SK-N-SH treated with all-trans-retinoic acid at 6 μM for 48 hours (cell line): ENCODE data around the gene SQOR.

ENCODE experiments used
- ATAC-seq: fragments of 200-7000 bp; cut with Tn5 transposase; 3 replicates; pipeline ENCODE4 v1.9.1; 2020; ENCODE audit warnings: mild to moderate bottlenecking, moderate library complexity
- ARNTL ChIP-seq: fragments of 450-650 bp; formaldehyde crosslinking; IDR thresholded peaks from 2 replicates; pipeline ENCODE4 v1.5.0; 2020; ENCODE audit warnings: low read depth, mild to moderate bottlenecking, moderate library complexity, borderline replicate concordance
- BACH2 ChIP-seq: fragments of 250-450 bp; sonication (Bioruptor Pico); IDR thresholded peaks from 2 replicates; pipeline ENCODE4 v1.9.0; 2021; ENCODE audit warnings: mild to moderate bottlenecking, borderline replicate concordance
- CSDC2 ChIP-seq: fragments of 250-450 bp; sonication (Bioruptor Pico); IDR thresholded peaks from 2 replicates; pipeline ENCODE4 v1.5.0; 2020; ENCODE audit warnings: mild to moderate bottlenecking, moderate library complexity
- ESRRG ChIP-seq: fragments of 250-450 bp; sonication (Bioruptor Pico); IDR thresholded peaks from 2 replicates; pipeline ENCODE4 v1.6.1; 2021; ENCODE audit warnings: mild to moderate bottlenecking
- GLIS3 ChIP-seq: fragments of 250-450 bp; sonication (Bioruptor Pico); IDR thresholded peaks from 2 replicates; pipeline ENCODE4 v1.5.0; 2020; ENCODE audit warnings: mild to moderate bottlenecking, moderate library complexity
- ISL1 ChIP-seq: fragments of 250-450 bp; sonication (Bioruptor Pico); IDR thresholded peaks from 2 replicates; pipeline ENCODE4 v2.1.2; 2022; ENCODE audit warnings: mild to moderate bottlenecking, moderate library complexity
- OSR1 ChIP-seq: fragments of 250-450 bp; sonication (Bioruptor Pico); IDR thresholded peaks from 2 replicates; pipeline ENCODE4 v1.8.0; 2022; ENCODE audit warnings: moderate library complexity, mild to moderate bottlenecking, inconsistent platforms
- PPARA ChIP-seq: fragments of 250-450 bp; sonication (Bioruptor Pico); IDR thresholded peaks from 2 replicates; pipeline ENCODE4 v1.5.0; 2020; ENCODE audit warnings: mild to moderate bottlenecking, borderline replicate concordance
- RARB ChIP-seq: fragments of 250-450 bp; sonication (Bioruptor Pico); IDR thresholded peaks from 2 replicates; pipeline ENCODE4 v1.8.0; 2021; ENCODE audit warnings: mild to moderate bottlenecking, moderate library complexity
- SNAI2 ChIP-seq: fragments of 250-450 bp; sonication (Bioruptor Pico); IDR thresholded peaks from 2 replicates; pipeline ENCODE4 v1.5.0; 2020; ENCODE audit warnings: mild to moderate bottlenecking, moderate library complexity
- TCF4 ChIP-seq: fragments of 250-450 bp; sonication (Bioruptor Pico); IDR thresholded peaks from 2 replicates; pipeline ENCODE4 v1.8.0; 2021; ENCODE audit warnings: mild to moderate bottlenecking, moderate library complexity, borderline replicate concordance
- TOX ChIP-seq: fragments of 250-450 bp; sonication (Bioruptor Pico); IDR thresholded peaks from 2 replicates; pipeline ENCODE4 v1.8.0; 2021; ENCODE audit warnings: mild to moderate bottlenecking, moderate library complexity, borderline replicate concordance
- ZC3H10 ChIP-seq: fragments of 250-450 bp; sonication (Bioruptor Pico); IDR thresholded peaks from 2 replicates; pipeline ENCODE4 v1.5.1; 2021; ENCODE audit warnings: mild to moderate bottlenecking, moderate library complexity
- ZFP3 ChIP-seq: fragments of 250-450 bp; sonication (Bioruptor Pico); IDR thresholded peaks from 2 replicates; pipeline ENCODE4 v1.5.0; 2020; ENCODE audit warnings: mild to moderate bottlenecking, moderate library complexity
- ZFP30 ChIP-seq: fragments of 450-650 bp; formaldehyde crosslinking; IDR thresholded peaks from 2 replicates; pipeline ENCODE4 v1.5.0; 2022; ENCODE audit warnings: mild to moderate bottlenecking, moderate library complexity
- ZNF565 ChIP-seq: fragments of 450-650 bp; formaldehyde crosslinking; conservative IDR thresholded peaks from 2 replicates; pipeline ENCODE4 v1.5.0; 2020; ENCODE audit warnings: low read depth, mild to moderate bottlenecking, moderate library complexity
- ZNF70 ChIP-seq: fragments of 450-650 bp; formaldehyde crosslinking; IDR thresholded peaks from 2 replicates; pipeline ENCODE4 v1.5.0; 2020; ENCODE audit warnings: mild to moderate bottlenecking, moderate library complexity
- ZNF8 ChIP-seq: fragments of 450-650 bp; formaldehyde crosslinking; IDR thresholded peaks from 2 replicates; pipeline ENCODE4 v1.5.0; 2020; ENCODE audit warnings: mild to moderate bottlenecking, moderate library complexity
- TF ChIP-seq, protein P1 (sequence below): fragments of 250-450 bp; sonication (Bioruptor Pico); IDR thresholded peaks from 2 replicates; pipeline ENCODE4 v1.8.0; 2021; ENCODE audit warnings: low read depth, mild to moderate bottlenecking, moderate library complexity, borderline replicate concordance
- TF ChIP-seq, protein P2 (sequence below): fragments of 250-450 bp; sonication (Bioruptor Pico); IDR thresholded peaks from 2 replicates; pipeline ENCODE4 v1.8.0; 2020; ENCODE audit warnings: mild to moderate bottlenecking, moderate library complexity, borderline replicate concordance
- TF ChIP-seq, protein P3 (sequence below): fragments of 250-450 bp; sonication (Bioruptor Pico); IDR thresholded peaks from 2 replicates; pipeline ENCODE4 v1.5.0; 2020; ENCODE audit warnings: mild to moderate bottlenecking, moderate library complexity
- TF ChIP-seq, protein P4 (sequence below): fragments of 250-450 bp; sonication (Bioruptor Pico); IDR thresholded peaks from 2 replicates; pipeline ENCODE4 v1.5.1; 2020; ENCODE audit warnings: low read depth, mild to moderate bottlenecking, moderate library complexity

Gene SQOR

DNA sequence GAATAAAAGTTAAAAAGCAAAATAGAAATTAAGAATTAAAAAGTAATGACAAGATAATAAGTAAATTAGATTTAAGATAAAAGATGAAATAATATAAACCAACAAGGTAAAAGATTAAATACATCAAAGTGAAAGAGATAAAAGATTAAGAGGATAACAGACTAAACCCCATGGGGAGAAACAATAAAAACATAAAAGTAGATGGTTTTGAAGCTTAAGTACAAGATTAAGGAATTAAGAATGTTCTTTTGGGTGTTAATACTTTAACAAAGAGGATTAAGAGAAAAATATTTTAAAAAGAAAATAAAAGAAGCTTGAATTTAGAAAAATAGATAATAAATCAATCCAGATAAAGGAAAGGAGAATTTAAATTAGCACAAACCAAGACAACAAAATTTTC lies 85.4 kb downstream of the SQOR start (continued):
- TF ChIP-seq, protein P1, sequence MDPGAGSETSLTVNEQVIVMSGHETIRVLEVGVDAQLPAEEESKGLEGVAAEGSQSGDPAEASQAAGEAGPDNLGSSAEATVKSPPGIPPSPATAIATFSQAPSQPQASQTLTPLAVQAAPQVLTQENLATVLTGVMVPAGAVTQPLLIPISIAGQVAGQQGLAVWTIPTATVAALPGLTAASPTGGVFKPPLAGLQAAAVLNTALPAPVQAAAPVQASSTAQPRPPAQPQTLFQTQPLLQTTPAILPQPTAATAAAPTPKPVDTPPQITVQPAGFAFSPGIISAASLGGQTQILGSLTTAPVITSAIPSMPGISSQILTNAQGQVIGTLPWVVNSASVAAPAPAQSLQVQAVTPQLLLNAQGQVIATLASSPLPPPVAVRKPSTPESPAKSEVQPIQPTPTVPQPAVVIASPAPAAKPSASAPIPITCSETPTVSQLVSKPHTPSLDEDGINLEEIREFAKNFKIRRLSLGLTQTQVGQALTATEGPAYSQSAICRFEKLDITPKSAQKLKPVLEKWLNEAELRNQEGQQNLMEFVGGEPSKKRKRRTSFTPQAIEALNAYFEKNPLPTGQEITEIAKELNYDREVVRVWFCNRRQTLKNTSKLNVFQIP (CRISPR knock-in tag) = no peak
- TF ChIP-seq ZFP3 (CRISPR knock-in tag) = no peak
- no peak for TF ChIP-seq TCF4 (CRISPR knock-in tag)
- no peak for TF ChIP-seq RARB (CRISPR knock-in tag)
- no peak for TF ChIP-seq ESRRG
- no peak for TF ChIP-seq CSDC2 (CRISPR knock-in tag)
- TF ChIP-seq, protein P2, sequence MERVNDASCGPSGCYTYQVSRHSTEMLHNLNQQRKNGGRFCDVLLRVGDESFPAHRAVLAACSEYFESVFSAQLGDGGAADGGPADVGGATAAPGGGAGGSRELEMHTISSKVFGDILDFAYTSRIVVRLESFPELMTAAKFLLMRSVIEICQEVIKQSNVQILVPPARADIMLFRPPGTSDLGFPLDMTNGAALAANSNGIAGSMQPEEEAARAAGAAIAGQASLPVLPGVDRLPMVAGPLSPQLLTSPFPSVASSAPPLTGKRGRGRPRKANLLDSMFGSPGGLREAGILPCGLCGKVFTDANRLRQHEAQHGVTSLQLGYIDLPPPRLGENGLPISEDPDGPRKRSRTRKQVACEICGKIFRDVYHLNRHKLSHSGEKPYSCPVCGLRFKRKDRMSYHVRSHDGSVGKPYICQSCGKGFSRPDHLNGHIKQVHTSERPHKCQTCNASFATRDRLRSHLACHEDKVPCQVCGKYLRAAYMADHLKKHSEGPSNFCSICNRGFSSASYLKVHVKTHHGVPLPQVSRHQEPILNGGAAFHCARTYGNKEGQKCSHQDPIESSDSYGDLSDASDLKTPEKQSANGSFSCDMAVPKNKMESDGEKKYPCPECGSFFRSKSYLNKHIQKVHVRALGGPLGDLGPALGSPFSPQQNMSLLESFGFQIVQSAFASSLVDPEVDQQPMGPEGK (CRISPR knock-in tag) = no peak
- TF ChIP-seq, all 23 proteins: peak for 0

DNA sequence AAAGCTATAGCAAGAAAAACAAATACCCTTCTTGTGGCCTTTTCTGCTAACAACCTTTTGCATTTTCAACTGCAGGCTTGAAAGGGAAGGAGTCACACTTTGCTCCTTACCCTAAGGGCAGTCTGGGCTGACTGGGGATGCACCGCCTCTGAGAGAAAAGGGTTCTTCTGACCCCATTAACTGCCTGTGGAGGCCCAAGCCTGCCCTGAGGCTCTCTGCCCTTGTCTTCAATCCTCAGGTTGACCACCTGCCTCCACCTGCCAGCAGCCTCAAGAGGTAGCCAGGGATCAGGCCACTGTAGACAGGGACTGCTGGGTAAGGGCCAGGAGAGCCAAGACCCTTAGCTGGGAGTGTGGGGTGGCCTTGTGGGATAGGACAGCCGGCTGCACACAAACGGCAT lies 93.8 kb downstream of the SQOR start:
- TF ChIP-seq ZNF565 (CRISPR knock-in tag) (no peak), TCF4 (CRISPR knock-in tag) (no peak), ESRRG (no peak), BACH2 (CRISPR knock-in tag) (no peak), SNAI2 (CRISPR knock-in tag) (no peak), RARB (CRISPR knock-in tag) (no peak), ZFP3 (CRISPR knock-in tag) (no peak)
- TF ChIP-seq, protein P1 (CRISPR knock-in tag) = no peak
- no peak for ATAC-seq

DNA sequence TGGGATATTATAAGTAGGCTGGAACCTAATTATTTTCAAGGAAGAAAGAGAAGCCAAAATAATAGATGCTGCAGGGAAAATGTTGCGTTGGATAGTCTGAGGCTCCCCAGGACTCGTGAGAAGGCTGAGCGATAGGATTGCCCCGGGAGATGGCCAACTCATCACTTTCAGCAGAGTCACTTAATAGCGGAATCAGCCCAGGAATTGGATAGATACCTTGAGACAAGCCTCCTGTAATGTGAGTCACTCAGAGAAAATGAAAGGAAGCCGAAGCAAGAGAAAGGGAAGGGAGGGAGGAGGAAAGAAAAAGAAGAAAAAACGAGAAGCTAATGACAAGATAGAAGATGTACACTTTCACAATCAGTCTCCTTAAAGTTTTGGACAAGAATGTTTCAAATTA lies 94.3 kb downstream of the SQOR start:
- TF ChIP-seq ZNF8 (CRISPR knock-in tag) (no peak), SNAI2 (CRISPR knock-in tag) (no peak)
- TF ChIP-seq, protein P3, sequence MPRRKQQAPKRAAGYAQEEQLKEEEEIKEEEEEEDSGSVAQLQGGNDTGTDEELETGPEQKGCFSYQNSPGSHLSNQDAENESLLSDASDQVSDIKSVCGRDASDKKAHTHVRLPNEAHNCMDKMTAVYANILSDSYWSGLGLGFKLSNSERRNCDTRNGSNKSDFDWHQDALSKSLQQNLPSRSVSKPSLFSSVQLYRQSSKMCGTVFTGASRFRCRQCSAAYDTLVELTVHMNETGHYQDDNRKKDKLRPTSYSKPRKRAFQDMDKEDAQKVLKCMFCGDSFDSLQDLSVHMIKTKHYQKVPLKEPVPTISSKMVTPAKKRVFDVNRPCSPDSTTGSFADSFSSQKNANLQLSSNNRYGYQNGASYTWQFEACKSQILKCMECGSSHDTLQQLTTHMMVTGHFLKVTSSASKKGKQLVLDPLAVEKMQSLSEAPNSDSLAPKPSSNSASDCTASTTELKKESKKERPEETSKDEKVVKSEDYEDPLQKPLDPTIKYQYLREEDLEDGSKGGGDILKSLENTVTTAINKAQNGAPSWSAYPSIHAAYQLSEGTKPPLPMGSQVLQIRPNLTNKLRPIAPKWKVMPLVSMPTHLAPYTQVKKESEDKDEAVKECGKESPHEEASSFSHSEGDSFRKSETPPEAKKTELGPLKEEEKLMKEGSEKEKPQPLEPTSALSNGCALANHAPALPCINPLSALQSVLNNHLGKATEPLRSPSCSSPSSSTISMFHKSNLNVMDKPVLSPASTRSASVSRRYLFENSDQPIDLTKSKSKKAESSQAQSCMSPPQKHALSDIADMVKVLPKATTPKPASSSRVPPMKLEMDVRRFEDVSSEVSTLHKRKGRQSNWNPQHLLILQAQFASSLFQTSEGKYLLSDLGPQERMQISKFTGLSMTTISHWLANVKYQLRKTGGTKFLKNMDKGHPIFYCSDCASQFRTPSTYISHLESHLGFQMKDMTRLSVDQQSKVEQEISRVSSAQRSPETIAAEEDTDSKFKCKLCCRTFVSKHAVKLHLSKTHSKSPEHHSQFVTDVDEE = no peak
- no peak for ATAC-seq

DNA sequence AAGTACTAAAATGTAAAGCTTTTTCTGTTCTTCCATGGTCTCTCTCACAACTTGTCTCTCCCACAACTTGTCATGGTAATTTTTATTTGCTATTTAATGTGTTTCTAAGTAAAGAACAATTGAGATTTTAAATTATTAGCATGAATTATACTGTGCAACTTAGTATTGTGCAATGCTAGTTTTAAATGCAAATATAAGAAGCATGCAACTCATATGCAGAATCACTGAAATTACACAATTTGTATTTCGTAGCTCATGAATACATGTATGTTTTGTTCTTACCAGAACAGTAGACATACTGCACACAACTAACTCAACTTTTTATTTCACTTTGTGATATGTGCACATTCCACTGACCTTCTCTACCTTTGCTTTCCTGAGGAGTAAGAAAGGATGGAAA lies 96.5 kb downstream of the SQOR start:
- no peak for ATAC-seq
- no peak for TF ChIP-seq SNAI2 (CRISPR knock-in tag)
- TF ChIP-seq ZNF565 (CRISPR knock-in tag) = no peak
- no peak for TF ChIP-seq ZFP30 (CRISPR knock-in tag)
- no peak for TF ChIP-seq GLIS3 (CRISPR knock-in tag)
- TF ChIP-seq, protein P4, sequence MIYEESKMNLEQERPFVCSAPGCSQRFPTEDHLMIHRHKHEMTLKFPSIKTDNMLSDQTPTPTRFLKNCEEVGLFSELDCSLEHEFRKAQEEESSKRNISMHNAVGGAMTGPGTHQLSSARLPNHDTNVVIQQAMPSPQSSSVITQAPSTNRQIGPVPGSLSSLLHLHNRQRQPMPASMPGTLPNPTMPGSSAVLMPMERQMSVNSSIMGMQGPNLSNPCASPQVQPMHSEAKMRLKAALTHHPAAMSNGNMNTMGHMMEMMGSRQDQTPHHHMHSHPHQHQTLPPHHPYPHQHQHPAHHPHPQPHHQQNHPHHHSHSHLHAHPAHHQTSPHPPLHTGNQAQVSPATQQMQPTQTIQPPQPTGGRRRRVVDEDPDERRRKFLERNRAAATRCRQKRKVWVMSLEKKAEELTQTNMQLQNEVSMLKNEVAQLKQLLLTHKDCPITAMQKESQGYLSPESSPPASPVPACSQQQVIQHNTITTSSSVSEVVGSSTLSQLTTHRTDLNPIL = no peak
- TF ChIP-seq ESRRG = no peak
- no peak for TF ChIP-seq PPARA (CRISPR knock-in tag)
- no peak for TF ChIP-seq OSR1 (CRISPR knock-in tag)
- no peak for TF ChIP-seq ISL1 (CRISPR knock-in tag)
- TF ChIP-seq BACH2 (CRISPR knock-in tag) = no peak
- no peak for TF ChIP-seq ARNTL (CRISPR knock-in tag)
- TF ChIP-seq ZFP3 (CRISPR knock-in tag) = no peak
- TF ChIP-seq ZNF70 (CRISPR knock-in tag) = no peak
- no peak for TF ChIP-seq TOX
- TF ChIP-seq, protein P1 (CRISPR knock-in tag) = no peak
- no peak for TF ChIP-seq ZC3H10 (CRISPR knock-in tag)
- TF ChIP-seq, protein P3 = no peak
- TF ChIP-seq, all 23 proteins: peak for 0
